K562 (cell line): ENCODE measurements around the gene TTLL8. TPM values are rescaled to one million over a fixed set of nuclear protein-coding genes. Genes with fewer than 3 reads are reported as not detected.

Experiments used
- ATAC-seq: fragments of 200-7000 bp; cut with Tn5 transposase; 3 replicates; pipeline ENCODE4 v1.9.1; 2020; ENCODE audit warnings: moderate library complexity
- BruUV-seq: library from RNA; stranded (reverse); fragments of 400-500 nt; replicated peaks from 2 replicates; lab custom pipeline; 2021; lab: Mats Ljungman, UMichigan
- CTCF ChIA-PET: fragments of 300-600 bp; formaldehyde crosslinking; extraction: SDS; loops from one replicate; lab custom pipeline; 2021; ENCODE audit warnings: low intra/inter-chr PET ratio; lab: Yijun Ruan, JAX
- POLR2A ChIA-PET: fragments of 300-600, 350-650 bp; sonication (Branson Sonifier 250); formaldehyde crosslinking; extraction: SDS; loops from one replicate; lab custom pipeline; 2021; ENCODE audit warnings: antibody characterized with exemption, inconsistent platforms; lab: Yijun Ruan, JAX
- DNase-seq, 4 experiments: peaks; one replicate each; pipeline versions ENCODE4 v3.0.0 to v3.0.0-alpha.2; 2011 to 2018; ENCODE audit warnings: low spot score in 3 of 4, mixed read lengths in 3 of 4; ENCODE audit errors: extremely low read depth in 1 of 4
- FAIRE-seq: peaks from 2 replicates; lab custom pipeline; 2011; peaks lifted over from hg19 to GRCh38; lab: Jason Lieb, UNC
- H2AFZ ChIP-seq: 2 replicates; pipeline ENCODE4 v1.6.0; 2011; ENCODE audit warnings: low read depth, low read length, control low read depth, inconsistent platforms
- H3K27ac ChIP-seq: fragments of 200-600 bp; 3 replicates; pipeline ENCODE4 v1.8.0; 2011; ENCODE audit warnings: low read depth, mild to moderate bottlenecking, control low read depth, inconsistent platforms, low read length, moderate library complexity, mixed read lengths; ENCODE audit errors: extremely low read depth
- H3K27me3 ChIP-seq, 2 experiments: fragments of 300-600 bp in 1 of 2; 2 replicates in 1 of 2; 3 replicates in 1 of 2; pipeline versions ENCODE4 v1.6.0 to v1.8.0; 2011; ENCODE audit warnings: inconsistent platforms in 2 of 2, low read length in 2 of 2, mild to moderate bottlenecking in 1 of 2, mixed read lengths in 1 of 2, moderate library complexity in 1 of 2; ENCODE audit not compliant: control insufficient read depth in 2 of 2, insufficient read depth in 2 of 2
- H3K36me3 ChIP-seq: fragments of 300-600 bp; 3 replicates; pipeline ENCODE4 v1.8.0; 2011; ENCODE audit warnings: mild to moderate bottlenecking, low read length, inconsistent platforms; ENCODE audit not compliant: control insufficient read depth, insufficient read depth
- H3K4me1 ChIP-seq, 2 experiments: fragments of 200-600 bp in 1 of 2; replicated peaks in 1 of 2; 2 replicates in 1 of 2; 3 replicates in 1 of 2; pipeline versions ENCODE4 v1.5.1 to v1.8.0; 2011; ENCODE audit warnings: inconsistent platforms in 2 of 2, low read length in 2 of 2, mild to moderate bottlenecking in 1 of 2, mixed read lengths in 1 of 2, moderate library complexity in 1 of 2; ENCODE audit not compliant: control insufficient read depth in 2 of 2, insufficient read depth in 2 of 2
- H3K4me2 ChIP-seq: 2 replicates; pipeline ENCODE4 v1.6.1; 2011; ENCODE audit warnings: low read length, control low read depth, inconsistent platforms, mixed read lengths; ENCODE audit not compliant: insufficient read depth
- H3K4me3 ChIP-seq: fragments of 200-600 bp; sonication (generic), shearing (Covaris generic); 2 replicates; pipeline ENCODE4 v1.5.1; 2016; ENCODE audit warnings: control low read depth, inconsistent platforms
- H3K79me2 ChIP-seq: fragments of 200-600 bp; 3 replicates; pipeline ENCODE4 v1.8.0; 2011; ENCODE audit warnings: low read length, inconsistent platforms; ENCODE audit not compliant: control insufficient read depth, insufficient read depth
- H3K9ac ChIP-seq, 2 experiments: 2 replicates each; pipeline versions ENCODE4 v1.6.0 to v1.6.1; 2011; ENCODE audit warnings: low read depth in 2 of 2, low read length in 2 of 2, control low read depth in 1 of 2, inconsistent platforms in 1 of 2, mild to moderate bottlenecking in 1 of 2, mixed read lengths in 1 of 2; ENCODE audit not compliant: insufficient read depth in 1 of 2
- H3K9me1 ChIP-seq: one replicate; pipeline ENCODE4 v1.6.0; 2011; ENCODE audit warnings: inconsistent platforms, mild to moderate bottlenecking, low read length, moderate library complexity; ENCODE audit not compliant: control insufficient read depth, insufficient read depth
- H3K9me3 ChIP-seq: replicated peaks from 2 replicates; pipeline ENCODE4 v1.5.1; 2011; ENCODE audit warnings: low read depth, low read length, inconsistent platforms; ENCODE audit not compliant: control insufficient read depth, insufficient read depth
- H4K20me1 ChIP-seq: replicated peaks from 2 replicates; pipeline ENCODE4 v1.6.1; 2011; ENCODE audit warnings: low read length, inconsistent platforms, mixed read lengths; ENCODE audit not compliant: control insufficient read depth, insufficient read depth
- BCLAF1 ChIP-seq, 2 experiments: fragments of 450-650 bp in 1 of 2; IDR thresholded peaks; 2 replicates each; pipeline ENCODE4 v1.6.1; 2011 to 2017; ENCODE audit warnings: low read depth in 2 of 2, antibody characterized with exemption in 1 of 2, borderline replicate concordance in 1 of 2, low read length in 1 of 2, mild to moderate bottlenecking in 1 of 2, mixed read lengths in 1 of 2; ENCODE audit not compliant: control insufficient read depth in 1 of 2
- HDAC6 ChIP-seq: IDR thresholded peaks from 2 replicates; pipeline ENCODE4 v1.6.1; 2012; ENCODE audit warnings: low read depth, mild to moderate bottlenecking, control low read depth, inconsistent platforms, low read length, moderate library complexity
- HNRNPK ChIP-seq: fragments of 200-400 bp; formaldehyde crosslinking; IDR thresholded peaks from one replicate; pipeline ENCODE4 v1.6.1; 2018; ENCODE audit warnings: mild to moderate bottlenecking, low read depth, low read length; ENCODE audit not compliant: poor library complexity, severe bottlenecking
- RBBP5 ChIP-seq: fragments of 200-600 bp; sonication (generic); IDR thresholded peaks from 2 replicates; pipeline ENCODE4 v1.6.1; 2012; ENCODE audit warnings: borderline replicate concordance, mild to moderate bottlenecking, low read length, control low read depth, inconsistent platforms; ENCODE audit not compliant: insufficient read depth, poor library complexity, severe bottlenecking
- RERE ChIP-seq: sonication (generic); formaldehyde crosslinking; IDR thresholded peaks from 2 replicates; pipeline ENCODE4 v1.8.0; 2023; ENCODE audit warnings: missing genetic modification reagents, mild to moderate bottlenecking, borderline replicate concordance
- U2AF2 ChIP-seq: fragments of 200-400 bp; formaldehyde crosslinking; optimal IDR thresholded peaks from 2 replicates; pipeline ENCODE3; 2017; ENCODE audit warnings: low read depth, mild to moderate bottlenecking, low read length
- WGBS: fragments of 100-300 bp; shearing (Covaris generic); methylation state at CpG from one replicate; pipeline ENCODE4 v1.1.6; 2016; ENCODE audit warnings: low coverage, mixed read lengths; ENCODE audit not compliant: insufficient coverage; ENCODE audit errors: missing lambda C conversion rate; 5-methylcytosine and 5-hydroxymethylcytosine counted together
- in situ Hi-C: fragments of 300-500 bp; cut with MboI; formaldehyde crosslinking; loops from 4 replicates; pipeline ENCODE4 v1.15.0; 2018; ENCODE audit warnings: inconsistent platforms, mixed read lengths
- intact Hi-C: fragments of 100-400 bp; cut with micrococcal nuclease; formaldehyde crosslinking; loops from 2 replicates; pipeline ENCODE4 v1.14.2; 2022
- polyA plus RNA-seq, 8 experiments: library from polyadenylated mRNA; depleted of rRNA in 4 of 8; stranded (reverse) in 5 of 8; unstranded in 3 of 8; fragments of >200 nt; fragmentation: Nextera tagmentation in 2 of 8; fragmentation: Illumina TruSeq in 1 of 8; extraction: Ambion mirVana in 2 of 8; extraction: Trizol in 1 of 8; gene quantifications; 2 replicates each; pipeline versions ENCODE4 v1.2.1 to v1.2.3, GENCODE V29; 2011 to 2014; ENCODE audit warnings: inconsistent platforms in 1 of 8, missing spikeins in 1 of 8
- total RNA-seq, 7 experiments: library from RNA; depleted of rRNA in 6 of 7; stranded (reverse); fragments of >200 nt in 6 of 7; fragmentation: Illumina TruSeq in 2 of 7; extraction: Trizol in 2 of 7; gene quantifications; 2 replicates each; pipeline versions ENCODE4 v1.2.1 to v1.2.3, GENCODE V29; 2011 to 2021; ENCODE audit warnings: low replicate concordance in 1 of 7
- TF ChIP-seq, protein P1 (sequence below): sonication (generic); formaldehyde crosslinking; IDR thresholded peaks from 2 replicates; pipeline ENCODE4 v1.4.0; 2020; ENCODE audit warnings: mild to moderate bottlenecking, missing genetic modification reagents
- TF ChIP-seq, protein P2 (sequence below): fragments of 250-450 bp; sonication (Bioruptor Pico); IDR thresholded peaks from 2 replicates; pipeline ENCODE4 v1.5.0; 2020; ENCODE audit warnings: mild to moderate bottlenecking, borderline replicate concordance

Gene TTLL8
- total and polyA plus RNA-seq, 9 of the 15 experiments (the other 6 are each of a cell fraction or from before 2014, with no cell fraction given), result not detected

- Histone ChIP-seq H3K9me1 (no peaks in the 10 kb centered on the region), H3K79me2 (no peaks in the 10 kb centered on the region), H2AFZ (no peak overlapping the region), H3K4me1 (peaks cover 0 to 40% of the 10 kb centered on the region in 2 experiments; a peak in 2 of 5 replicates), H3K9me3 (no peaks in the 10 kb centered on the region), H3K36me3 (no peaks in the 10 kb centered on the region), H4K20me1 (no peaks in the 10 kb centered on the region), H3K27ac (no peak overlapping the region), H3K9ac (no peak overlapping the region), H3K4me2 (no peak overlapping the region), H3K27me3 (no peaks in the 10 kb centered on the region), H3K4me3 (no peak overlapping the region)
- FAIRE-seq (no peak), ATAC-seq (no peak), DNase-seq (no peak)
- POLR2A ChIA-PET, result no interaction called here
- intact Hi-C loops (no loop called here), in situ Hi-C loops (no loop called here)
- BruUV-seq, result no TSS peak
- CTCF ChIA-PET, result no interaction called here
- whole genome bisulfite sequencing, result 57% methylated on average over 4 of the region's 9 CpGs
- no peak for TF ChIP-seq HDAC6
- TF ChIP-seq, protein P1, sequence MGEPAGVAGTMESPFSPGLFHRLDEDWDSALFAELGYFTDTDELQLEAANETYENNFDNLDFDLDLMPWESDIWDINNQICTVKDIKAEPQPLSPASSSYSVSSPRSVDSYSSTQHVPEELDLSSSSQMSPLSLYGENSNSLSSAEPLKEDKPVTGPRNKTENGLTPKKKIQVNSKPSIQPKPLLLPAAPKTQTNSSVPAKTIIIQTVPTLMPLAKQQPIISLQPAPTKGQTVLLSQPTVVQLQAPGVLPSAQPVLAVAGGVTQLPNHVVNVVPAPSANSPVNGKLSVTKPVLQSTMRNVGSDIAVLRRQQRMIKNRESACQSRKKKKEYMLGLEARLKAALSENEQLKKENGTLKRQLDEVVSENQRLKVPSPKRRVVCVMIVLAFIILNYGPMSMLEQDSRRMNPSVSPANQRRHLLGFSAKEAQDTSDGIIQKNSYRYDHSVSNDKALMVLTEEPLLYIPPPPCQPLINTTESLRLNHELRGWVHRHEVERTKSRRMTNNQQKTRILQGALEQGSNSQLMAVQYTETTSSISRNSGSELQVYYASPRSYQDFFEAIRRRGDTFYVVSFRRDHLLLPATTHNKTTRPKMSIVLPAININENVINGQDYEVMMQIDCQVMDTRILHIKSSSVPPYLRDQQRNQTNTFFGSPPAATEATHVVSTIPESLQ (CRISPR knock-in tag), result no peak
- no peak for TF ChIP-seq RERE (CRISPR knock-in tag)
- TF ChIP-seq, protein P2, sequence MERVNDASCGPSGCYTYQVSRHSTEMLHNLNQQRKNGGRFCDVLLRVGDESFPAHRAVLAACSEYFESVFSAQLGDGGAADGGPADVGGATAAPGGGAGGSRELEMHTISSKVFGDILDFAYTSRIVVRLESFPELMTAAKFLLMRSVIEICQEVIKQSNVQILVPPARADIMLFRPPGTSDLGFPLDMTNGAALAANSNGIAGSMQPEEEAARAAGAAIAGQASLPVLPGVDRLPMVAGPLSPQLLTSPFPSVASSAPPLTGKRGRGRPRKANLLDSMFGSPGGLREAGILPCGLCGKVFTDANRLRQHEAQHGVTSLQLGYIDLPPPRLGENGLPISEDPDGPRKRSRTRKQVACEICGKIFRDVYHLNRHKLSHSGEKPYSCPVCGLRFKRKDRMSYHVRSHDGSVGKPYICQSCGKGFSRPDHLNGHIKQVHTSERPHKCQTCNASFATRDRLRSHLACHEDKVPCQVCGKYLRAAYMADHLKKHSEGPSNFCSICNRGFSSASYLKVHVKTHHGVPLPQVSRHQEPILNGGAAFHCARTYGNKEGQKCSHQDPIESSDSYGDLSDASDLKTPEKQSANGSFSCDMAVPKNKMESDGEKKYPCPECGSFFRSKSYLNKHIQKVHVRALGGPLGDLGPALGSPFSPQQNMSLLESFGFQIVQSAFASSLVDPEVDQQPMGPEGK (CRISPR knock-in tag), result no peak
- no peak for TF ChIP-seq HNRNPK
- TF ChIP-seq BCLAF1 (IDR thresholded peaks at IDR 0.05; ENCODE audit: borderline replicate concordance in 1 of 2, control insufficient read depth in 1 of 2, low read depth in 2 of 2, low read length in 1 of 2), result no peak
- no peak for TF ChIP-seq RBBP5
- no peak for TF ChIP-seq U2AF2
These were observed 14.1 kb upstream of the TTLL8 start for GRCh38 chr22:50072167-50072555.
